Testis (tissue), 3 donors: ENCODE measurements around the gene CPT2. TPM values are rescaled to one million over a fixed set of nuclear protein-coding genes. Genes with fewer than 3 reads are reported as not detected.

Experiments used
- DNase-seq: peaks from one replicate; pipeline ENCODE4 v3.0.0-alpha.2; 2019
- H3K27ac ChIP-seq, 2 donors: fragments of 200-600 bp; sonication (generic); one replicate each; pipeline ENCODE4 v1.5.1; 2019
- H3K27me3 ChIP-seq: fragments of 200-600 bp; sonication (generic); one replicate; pipeline ENCODE4 v1.5.1; 2019
- H3K36me3 ChIP-seq: fragments of 200-600 bp; sonication (generic); one replicate; pipeline ENCODE4 v1.5.1; 2017; ENCODE audit warnings: low read depth; ENCODE audit errors: missing control alignments
- H3K4me1 ChIP-seq: fragments of 200-600 bp; sonication (generic); one replicate; pipeline ENCODE4 v1.5.1; 2019
- H3K4me3 ChIP-seq, 2 donors: fragments of 200-600 bp; sonication (generic); one replicate each; pipeline ENCODE4 v1.5.1; 2017 to 2019
- H3K9me3 ChIP-seq: fragments of 200-600 bp; sonication (generic); one replicate; pipeline ENCODE4 v1.5.1; 2017
- POLR2A ChIP-seq: fragments of 450-650 bp; IDR thresholded peaks from one replicate; pipeline ENCODE4 v1.6.1; 2017; ENCODE audit warnings: antibody characterized with exemption, mild to moderate bottlenecking, moderate library complexity
- WGBS, 2 donors: methylation state at CpG; one replicate each; pipeline ENCODE4 v1.1.5; 2018; 5-methylcytosine and 5-hydroxymethylcytosine counted together
- intact Hi-C: fragments of 100-400 bp; cut with DNase I; formaldehyde crosslinking; loops from one replicate; pipeline ENCODE4 v1.15.1; 2023; ENCODE audit warnings: low total_unique reads
- polyA plus RNA-seq: library from polyadenylated mRNA; stranded (reverse); fragments of 350-450 nt; fragmentation: Illumina TruSeq; extraction: RNeasy Lipid Tissue Mini Kit (QIAGEN cat#74804); gene quantifications from one replicate; pipeline ENCODE4 v1.2.3, GENCODE V29; 2014; ENCODE audit warnings: low read depth, low replicate concordance; ENCODE audit not compliant: insufficient read depth
- total RNA-seq, 2 donors: library from RNA; depleted of rRNA; stranded (reverse); fragments of >200 nt; gene quantifications; one replicate each; pipeline ENCODE4 v1.2.3, GENCODE V29; 2016
- TF ChIP-seq, protein P1 (sequence below), 3 experiments: fragments of 450-650 bp in 2 of 3; fragments of 200-600 bp in 1 of 3; sonication (generic) in 1 of 3; IDR thresholded peaks; one replicate each; pipeline ENCODE4 v1.5.1; 2016 to 2019; ENCODE audit warnings: antibody characterized with exemption in 3 of 3, mild to moderate bottlenecking in 2 of 3, moderate library complexity in 1 of 3

The CPT2 gene
- total and polyA plus RNA-seq, 3 donors from 2014 or later, result 36.9 to 61.7 (median 44.4) TPM

DNA sequence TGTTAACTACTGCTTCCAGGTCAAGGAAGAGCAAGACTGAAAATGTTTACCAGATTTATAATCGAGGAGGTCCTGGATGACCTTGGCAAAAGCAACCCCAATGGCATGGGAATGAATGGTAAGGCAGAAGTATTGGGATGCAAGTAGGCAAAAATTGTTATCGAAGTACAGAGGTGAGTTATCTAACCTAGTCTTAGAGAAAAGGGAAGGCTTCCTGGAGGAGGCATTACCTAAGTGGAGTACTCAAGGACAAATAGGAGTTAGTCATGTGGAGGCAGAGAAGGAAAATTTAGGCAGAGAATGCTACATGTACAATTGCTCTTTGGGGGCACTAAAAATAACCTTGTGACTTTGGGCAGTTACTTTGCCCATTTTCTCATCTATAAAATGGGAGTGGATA is 45.2 kb downstream of the CPT2 start:
- 77 to 81% methylated on average over 2 of the region's 2 CpGs for WGBS, 2 donors
- intact Hi-C loops, result no loop called here
- no peaks in the 10 kb centered on the region for H3K9me3 ChIP-seq
- no peak for TF ChIP-seq POLR2A
- TF ChIP-seq, protein P1, sequence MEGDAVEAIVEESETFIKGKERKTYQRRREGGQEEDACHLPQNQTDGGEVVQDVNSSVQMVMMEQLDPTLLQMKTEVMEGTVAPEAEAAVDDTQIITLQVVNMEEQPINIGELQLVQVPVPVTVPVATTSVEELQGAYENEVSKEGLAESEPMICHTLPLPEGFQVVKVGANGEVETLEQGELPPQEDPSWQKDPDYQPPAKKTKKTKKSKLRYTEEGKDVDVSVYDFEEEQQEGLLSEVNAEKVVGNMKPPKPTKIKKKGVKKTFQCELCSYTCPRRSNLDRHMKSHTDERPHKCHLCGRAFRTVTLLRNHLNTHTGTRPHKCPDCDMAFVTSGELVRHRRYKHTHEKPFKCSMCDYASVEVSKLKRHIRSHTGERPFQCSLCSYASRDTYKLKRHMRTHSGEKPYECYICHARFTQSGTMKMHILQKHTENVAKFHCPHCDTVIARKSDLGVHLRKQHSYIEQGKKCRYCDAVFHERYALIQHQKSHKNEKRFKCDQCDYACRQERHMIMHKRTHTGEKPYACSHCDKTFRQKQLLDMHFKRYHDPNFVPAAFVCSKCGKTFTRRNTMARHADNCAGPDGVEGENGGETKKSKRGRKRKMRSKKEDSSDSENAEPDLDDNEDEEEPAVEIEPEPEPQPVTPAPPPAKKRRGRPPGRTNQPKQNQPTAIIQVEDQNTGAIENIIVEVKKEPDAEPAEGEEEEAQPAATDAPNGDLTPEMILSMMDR (IDR thresholded peaks at IDR 0.05), result no peak
- peaks cover 10% of the 10 kb centered on the region for H3K4me1 ChIP-seq
- no peaks in the 10 kb centered on the region for H3K27me3 ChIP-seq
- no peak overlapping the region for H3K4me3 ChIP-seq
- DNase-seq, result no peak
- H3K27ac ChIP-seq, result no peak overlapping the region
- H3K36me3 ChIP-seq, result no peaks in the 10 kb centered on the region

DNA sequence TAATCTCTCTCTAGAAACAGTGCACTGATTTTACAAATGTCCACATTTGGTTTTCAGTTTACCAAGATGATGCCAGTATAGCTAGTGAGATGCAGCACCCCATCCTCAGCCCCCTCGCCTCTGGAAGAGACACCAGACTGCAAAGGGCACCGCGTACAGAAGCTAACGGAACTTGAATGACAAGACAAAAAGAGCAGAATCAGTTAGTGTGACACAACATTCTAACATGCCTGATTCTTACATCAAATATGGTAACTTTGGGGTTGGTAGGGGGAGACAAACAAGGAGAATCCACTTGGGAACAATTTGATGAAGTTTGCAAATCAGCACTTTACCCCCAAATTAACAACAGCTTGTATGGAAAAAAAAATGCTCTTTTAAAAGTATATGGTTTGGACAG is 45.8 kb downstream of the CPT2 start:
- TF ChIP-seq POLR2A, result no peak
- TF ChIP-seq, protein P1 (IDR thresholded peaks at IDR 0.05), result no peak
- 54 to 79% methylated on average over 4 of the region's 4 CpGs for WGBS, 2 donors
- no peak overlapping the region for H3K4me3 ChIP-seq
- DNase-seq, result no peak
- H3K4me1 ChIP-seq, result peaks cover 6% of the 10 kb centered on the region
- H3K27ac ChIP-seq, result no peak overlapping the region
- no peaks in the 10 kb centered on the region for H3K9me3 ChIP-seq
- no peaks in the 10 kb centered on the region for H3K36me3 ChIP-seq
- no peaks in the 10 kb centered on the region for H3K27me3 ChIP-seq
- intact Hi-C loops, result no loop called here

DNA sequence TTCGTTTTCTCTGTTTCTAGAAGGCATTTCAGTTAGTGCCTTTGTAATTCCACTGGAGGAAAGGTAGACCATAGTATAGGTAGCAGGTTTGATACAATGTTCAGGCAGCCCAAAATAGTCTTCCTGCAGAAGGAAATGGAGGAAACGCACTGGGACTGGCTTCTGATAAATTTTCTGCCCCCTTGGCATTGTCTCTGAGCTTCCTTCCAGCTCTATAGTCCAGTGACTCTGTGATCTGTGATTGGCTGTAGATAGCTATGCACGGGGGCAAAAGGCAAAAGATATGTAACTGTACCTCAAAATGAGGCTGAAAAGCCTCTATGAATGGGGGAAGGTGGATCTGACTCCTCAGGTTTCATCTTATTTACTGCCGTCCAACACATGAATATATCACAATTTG is 47.5 kb downstream of the CPT2 start:
- Histone ChIP-seq H3K4me1 (peaks cover under 1% of the 10 kb centered on the region), H3K36me3 (no peaks in the 10 kb centered on the region), H3K4me3 (no peak overlapping the region), H3K27ac (no peak overlapping the region), H3K9me3 (no peaks in the 10 kb centered on the region), H3K27me3 (no peaks in the 10 kb centered on the region)
- 50 to 63% methylated on average over 4 of the region's 4 CpGs for WGBS, 2 donors
- intact Hi-C loops, result no loop called here
- TF ChIP-seq, protein P1 (IDR thresholded peaks at IDR 0.05), result no peak
- TF ChIP-seq POLR2A, result no peak
- DNase-seq, result no peak

DNA sequence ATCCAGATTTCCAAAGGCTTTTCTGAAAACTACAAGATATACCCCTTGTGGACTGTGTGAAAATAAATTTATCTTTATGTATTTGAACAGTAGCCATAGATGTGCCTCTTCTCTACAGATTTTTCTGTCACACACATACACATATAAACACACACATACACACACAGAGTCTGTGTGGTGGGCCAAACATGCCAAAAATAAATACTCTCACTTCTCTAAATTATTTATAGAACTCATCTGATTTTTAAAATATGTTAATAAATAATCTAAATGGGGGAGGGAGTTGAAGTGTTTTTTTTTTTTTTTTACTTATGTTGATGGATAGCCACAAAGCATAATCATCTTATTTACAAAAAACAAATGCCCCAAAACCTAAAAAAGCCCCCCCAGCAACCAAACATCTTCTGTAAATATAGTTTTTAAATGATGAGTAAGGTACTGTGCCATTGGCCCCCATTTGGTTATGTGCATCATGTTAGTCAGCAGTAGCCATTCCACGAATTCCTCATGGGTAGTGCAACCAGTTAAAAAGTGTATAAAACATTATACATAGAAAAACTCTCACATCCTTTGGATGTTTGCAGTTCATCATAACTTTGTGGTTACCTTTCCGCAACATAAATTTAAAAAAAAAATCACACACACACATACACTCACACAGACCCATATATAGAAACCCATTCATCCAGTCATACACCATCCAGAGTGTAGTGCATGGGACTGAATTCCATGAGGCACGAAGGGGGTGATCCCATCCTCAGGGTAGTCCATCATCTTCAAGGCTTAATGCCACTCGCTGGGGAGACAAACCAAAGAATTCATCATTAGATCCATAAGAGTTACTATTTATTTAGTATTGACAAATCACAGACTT is 49.9 kb downstream of the CPT2 start:
- no peak for DNase-seq
- no peak overlapping the region for H3K4me3 ChIP-seq
- no peak overlapping the region for H3K27ac ChIP-seq
- intact Hi-C loops, result no loop called here
- H3K36me3 ChIP-seq, result no peaks in the 10 kb centered on the region
- H3K9me3 ChIP-seq, result no peaks in the 10 kb centered on the region
- H3K27me3 ChIP-seq, result no peaks in the 10 kb centered on the region
- 82% methylated on average over 4 of the region's 4 CpGs for WGBS, 2 donors
- TF ChIP-seq POLR2A, result no peak
- TF ChIP-seq, protein P1 (IDR thresholded peaks at IDR 0.05), result no peak
- H3K4me1 ChIP-seq, result no peaks in the 10 kb centered on the region

DNA sequence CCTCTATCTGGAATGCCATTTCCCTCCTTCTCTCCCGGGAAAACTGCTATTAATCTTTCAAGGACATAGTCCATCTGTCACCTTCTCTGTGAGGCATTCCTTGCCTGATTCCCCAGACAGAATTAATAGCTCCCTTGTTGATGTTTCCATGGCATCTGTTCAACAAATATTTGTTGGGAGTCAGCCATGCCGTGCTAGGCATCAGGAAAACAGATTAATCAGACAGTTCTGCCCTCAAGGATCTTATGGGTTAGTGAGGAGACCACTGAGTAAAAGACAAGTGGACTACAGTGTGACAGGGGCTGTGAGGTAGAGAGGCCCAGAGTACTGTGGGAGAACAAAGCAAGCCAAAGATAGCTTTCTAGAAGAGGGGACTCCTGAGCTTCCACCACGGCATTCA is 53.1 kb downstream of the CPT2 start:
- no peak for DNase-seq
- Histone ChIP-seq H3K27ac (no peak overlapping the region), H3K27me3 (no peaks in the 10 kb centered on the region), H3K9me3 (no peaks in the 10 kb centered on the region), H3K4me1 (peaks cover 7% of the 10 kb centered on the region), H3K36me3 (no peaks in the 10 kb centered on the region), H3K4me3 (no peak overlapping the region)
- intact Hi-C loops, result no loop called here
- 55 to 74% methylated on average over 3 of the region's 3 CpGs for WGBS, 2 donors
- TF ChIP-seq, protein P1 (IDR thresholded peaks at IDR 0.05), result no peak
- no peak for TF ChIP-seq POLR2A
